ENCODE results near the gene ARHGEF4. TPM values are rescaled to one million over a fixed set of nuclear protein-coding genes. Genes with fewer than 3 reads are reported as not detected.

ARHGEF4 gene
- total RNA-seq, 1 experiment from 2014 or later: 21.8 TPM

- no peak for TF ChIP-seq SMAD4 (CRISPR knock-in tag; IDR thresholded peaks at IDR 0.05)
- TF ChIP-seq FOXP4 (CRISPR knock-in tag; IDR thresholded peaks at IDR 0.05): no peak
These were observed 41.6 kb downstream of the ARHGEF4 start (continued) for GRCh38 chr2:130878316-130878715.

GRCh38 chr2:130878933-130879332 lies 42.2 kb downstream of the ARHGEF4 start:
- Mint-ChIP-seq H3K4me1 (no peaks in the 10 kb centered on the region), H3K27ac (no peak overlapping the region), H3K9me3 (peaks cover 22% of the 10 kb centered on the region), H3K36me3 (peaks cover 5% of the 10 kb centered on the region), H3K4me3 (no peak overlapping the region), H3K27me3 (ENCODE audit: low read depth) (no peaks in the 10 kb centered on the region)
- ChIA-PET POLR2A (no interaction called here), CTCF (no interaction called here)
- DNase-seq (ENCODE audit: low spot score): no peak
- ATAC-seq: no peak
- no peak for TF ChIP-seq FOXP4 (CRISPR knock-in tag; IDR thresholded peaks at IDR 0.05)
- TF ChIP-seq MAX (CRISPR knock-in tag; IDR thresholded peaks at IDR 0.05): no peak
- TF ChIP-seq ZNF425 (CRISPR knock-in tag; conservative IDR thresholded peaks at IDR 0.05): no peak
- no peak for TF ChIP-seq USF2 (CRISPR knock-in tag; IDR thresholded peaks at IDR 0.05)
- no peak for TF ChIP-seq ELF4 (CRISPR knock-in tag; IDR thresholded peaks at IDR 0.05; ENCODE audit: low read depth)
- no peak for TF ChIP-seq SOX15 (CRISPR knock-in tag; IDR thresholded peaks at IDR 0.05)
- TF ChIP-seq TCF7 (CRISPR knock-in tag; IDR thresholded peaks at IDR 0.05; ENCODE audit: low read depth): no peak
- TF ChIP-seq MLX (CRISPR knock-in tag; IDR thresholded peaks at IDR 0.05): no peak
- no peak for TF ChIP-seq AFF4 (CRISPR knock-in tag; IDR thresholded peaks at IDR 0.05; ENCODE audit: borderline replicate concordance)
- no peak for TF ChIP-seq E2F1 (CRISPR knock-in tag; IDR thresholded peaks at IDR 0.05)
- no peak for TF ChIP-seq ERG (CRISPR knock-in tag; IDR thresholded peaks at IDR 0.05)
- TF ChIP-seq MXD4 (CRISPR knock-in tag; IDR thresholded peaks at IDR 0.05; ENCODE audit: borderline replicate concordance): no peak
